Kidney capillary endothelial cell (primary cell): Measurements from ENCODE around the gene NAXE.
"Not testable (repeated sequence)": the region's sequence is repeated elsewhere in the genome, so short reads cannot be mapped to it uniquely, and the experiment has no call there.

Source experiments
- DNase-seq: peaks from one replicate; pipeline ENCODE4 v3.0.0-alpha.2; 2018; ENCODE audit warnings: low spot score

Gene NAXE

DNA sequence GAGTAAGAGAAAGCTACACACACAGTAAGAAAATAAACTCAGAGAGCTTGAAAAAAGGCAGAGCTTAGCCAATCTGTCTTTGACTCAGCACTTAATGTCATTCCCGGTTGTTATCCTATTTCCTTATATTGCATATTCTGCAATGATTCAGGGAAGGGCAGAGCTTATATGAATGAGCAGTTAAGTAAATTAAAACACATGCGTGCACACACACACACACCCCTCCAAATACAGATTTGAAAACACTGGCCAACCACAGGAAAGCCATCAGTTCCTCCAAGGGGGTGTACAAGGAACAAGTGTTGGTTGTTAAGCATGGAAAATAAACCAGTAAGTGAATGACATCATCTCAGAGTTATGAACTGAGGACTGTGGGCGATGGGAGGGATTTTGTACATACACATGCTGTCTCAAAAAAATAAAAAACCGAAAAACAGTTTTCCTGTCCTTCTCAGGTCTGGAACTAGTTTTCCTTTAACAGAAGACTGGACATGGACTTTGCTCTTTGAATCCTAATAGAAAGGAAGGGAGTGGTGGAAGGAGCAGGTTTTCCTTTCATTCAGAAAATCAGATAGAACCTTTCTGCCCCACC is 20.2 kb upstream of the NAXE start:
- DNase-seq = peak; percentile 36

- peak; percentile 69 for DNase-seq
Observed at GRCh38 chr1:156571919-156572662, 19.5 kb upstream of the NAXE start, which contains the start of gene IQGAP3. Gene IQGAP3, minus strand, starts transcription at chr1:156572565. Its CDS starts 36 bp downstream, at chr1:156572529.

GRCh38 chr1:156572663-156573018 is 18.9 kb upstream of the NAXE start:
- DNase-seq = no peak

DNA sequence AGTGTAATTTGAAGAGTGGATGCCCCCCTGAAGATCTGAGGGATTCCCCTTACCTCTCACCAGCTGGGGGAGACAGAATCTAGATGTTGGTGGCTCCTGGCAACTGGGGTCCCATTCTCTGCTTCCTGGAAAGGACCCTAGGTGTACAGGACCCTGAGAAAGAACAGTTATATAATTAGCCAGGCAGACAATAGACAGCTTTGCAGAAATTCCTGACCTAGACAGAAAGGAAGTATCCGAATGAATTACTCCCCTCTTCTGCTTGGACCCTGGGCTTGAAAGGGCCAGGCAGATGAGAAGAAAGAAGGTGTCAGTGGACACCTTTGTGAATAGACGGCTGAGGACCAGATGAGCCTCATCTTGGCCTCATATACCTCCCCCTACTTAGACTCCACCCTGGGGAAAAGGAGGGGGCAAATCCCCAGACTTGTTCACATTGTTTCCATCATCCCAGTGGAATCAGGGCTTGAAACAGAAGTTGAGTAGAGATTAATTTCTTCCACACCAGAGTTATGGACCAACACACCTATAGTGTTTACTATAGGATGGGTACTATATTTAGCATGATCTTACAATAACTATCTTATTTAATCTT is 17.4 kb upstream of the NAXE start:
- no peak for DNase-seq

GRCh38 chr1:156577550-156577949 is 14.0 kb upstream of the NAXE start:
- no peak for DNase-seq

DNA sequence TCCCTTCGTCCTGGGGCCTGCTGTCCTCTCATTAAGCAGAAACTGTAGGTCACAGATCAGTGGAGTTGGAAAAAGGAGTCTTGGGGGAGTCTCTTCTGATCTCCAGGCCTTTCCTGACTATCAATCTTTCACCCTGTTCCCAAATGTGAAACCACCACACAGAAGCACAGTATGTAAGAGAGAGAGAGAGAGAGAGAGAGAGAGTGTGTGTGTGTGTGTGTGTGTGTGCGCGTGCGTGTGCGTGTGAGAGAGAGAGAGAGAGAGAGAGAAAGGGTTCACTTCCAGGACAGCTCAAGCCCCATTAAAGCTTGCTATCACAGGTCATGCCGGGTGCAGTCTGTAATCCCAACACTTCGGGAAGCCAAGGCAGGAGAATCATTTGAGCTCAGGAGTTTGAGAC is 13.5 kb upstream of the NAXE start:
- DNase-seq = no peak

GRCh38 chr1:156579472-156579871 is 12.1 kb upstream of the NAXE start, which contains the start of gene TTC24:
Gene TTC24, plus strand, starts transcription at chr1:156579723. Its CDS starts 1,642 bp downstream, at chr1:156581365.
- no peak for DNase-seq

GRCh38 chr1:156581661-156582387 is 9.8 kb upstream of the NAXE start:
- no peak for DNase-seq

DNA sequence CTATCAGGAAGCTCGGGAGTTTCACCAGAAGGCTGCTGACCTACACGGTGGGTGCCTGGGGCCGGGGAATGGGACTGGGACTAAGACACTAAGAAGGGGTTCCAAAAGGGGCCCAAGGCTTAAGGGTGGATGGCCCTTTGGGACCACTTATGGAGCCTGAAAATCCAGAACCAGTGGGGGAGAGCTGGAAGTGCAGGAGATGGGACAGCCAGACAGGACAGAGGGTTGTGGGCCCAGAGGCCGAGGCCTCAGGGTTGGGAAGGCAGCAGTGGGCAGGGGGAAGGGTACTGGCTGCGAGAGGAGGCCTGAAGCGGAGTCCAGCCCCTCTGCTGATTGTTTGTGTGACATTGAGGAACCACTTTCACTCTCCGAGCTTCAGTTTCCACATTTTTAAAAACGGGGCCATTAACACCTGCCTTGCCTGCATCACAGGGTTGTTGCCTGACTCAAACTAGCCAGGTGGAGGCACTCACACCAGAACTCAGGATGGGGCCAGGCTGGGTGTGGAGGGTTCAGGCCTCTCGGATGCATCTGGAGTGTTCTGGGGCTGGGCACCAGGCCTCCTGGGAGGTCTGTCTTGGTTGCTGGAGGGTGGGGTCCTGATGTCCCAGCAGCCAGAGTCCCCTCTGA is 9.1 kb upstream of the NAXE start:
- DNase-seq = no peak

DNA sequence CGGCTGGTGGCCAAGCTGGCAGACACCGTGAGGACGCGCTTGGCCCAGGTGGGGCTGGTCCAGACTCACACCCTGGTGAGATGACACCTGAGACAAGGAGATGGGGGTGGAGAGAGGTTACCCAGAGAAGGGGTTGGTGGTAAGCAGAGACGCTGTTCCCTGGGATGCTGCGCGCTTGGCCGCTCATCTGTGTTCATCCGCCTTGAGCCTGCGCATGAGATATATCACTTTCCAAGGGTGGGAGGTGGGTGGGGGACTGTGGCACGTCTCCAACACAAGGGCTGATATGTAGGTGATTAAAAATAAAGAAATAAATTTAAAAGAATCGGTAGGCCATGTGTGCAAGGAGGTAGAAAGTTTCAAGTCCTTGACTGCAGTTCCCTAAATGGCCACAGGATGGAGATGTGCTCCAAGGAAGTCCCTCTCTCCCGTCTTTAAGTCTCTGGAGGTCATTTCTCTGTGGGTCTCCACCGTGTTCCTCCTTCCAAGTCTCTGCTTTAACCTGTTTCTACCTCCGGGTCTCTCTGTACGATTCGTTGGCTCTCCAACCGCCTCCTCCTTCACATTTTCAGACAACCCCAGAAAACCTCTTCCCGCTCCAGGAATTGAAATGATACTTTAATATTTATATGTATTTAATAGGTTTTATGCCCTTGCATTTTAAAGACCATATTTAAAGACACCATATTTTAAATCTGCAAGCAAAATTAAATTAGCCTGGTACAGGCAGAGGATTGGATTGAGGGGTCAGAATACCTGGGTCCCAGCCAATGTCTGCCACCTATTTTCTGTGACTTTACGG is 7.6 kb upstream of the NAXE start:
- DNase-seq = peak; percentile 71

DNA sequence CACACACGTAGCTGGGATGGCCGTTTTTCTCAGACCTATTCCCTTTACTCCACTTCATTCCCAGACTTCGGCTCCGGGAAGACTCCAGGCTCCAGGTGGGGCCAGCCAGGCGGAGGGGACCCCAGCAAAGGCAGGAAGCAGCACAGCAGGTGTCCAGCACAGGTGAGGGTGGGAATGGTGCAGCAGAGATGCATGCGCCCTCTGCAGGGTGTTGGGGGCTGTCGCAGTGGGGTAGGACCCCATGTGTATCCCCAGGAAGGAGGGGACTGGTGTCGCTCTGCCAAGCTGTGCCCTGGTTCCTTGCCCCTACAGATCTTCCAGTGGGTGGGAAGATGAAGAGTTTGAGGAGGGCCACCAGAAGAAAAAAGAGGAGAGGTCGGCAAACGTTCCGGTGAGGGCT is 6.8 kb upstream of the NAXE start:
- DNase-seq = no peak

- DNase-seq = no peak
Observed at GRCh38 chr1:156586323-156586722, 5.3 kb upstream of the NAXE start.

- DNase-seq = no peak
Observed at GRCh38 chr1:156586892-156587477, 4.6 kb upstream of the NAXE start.

DNA sequence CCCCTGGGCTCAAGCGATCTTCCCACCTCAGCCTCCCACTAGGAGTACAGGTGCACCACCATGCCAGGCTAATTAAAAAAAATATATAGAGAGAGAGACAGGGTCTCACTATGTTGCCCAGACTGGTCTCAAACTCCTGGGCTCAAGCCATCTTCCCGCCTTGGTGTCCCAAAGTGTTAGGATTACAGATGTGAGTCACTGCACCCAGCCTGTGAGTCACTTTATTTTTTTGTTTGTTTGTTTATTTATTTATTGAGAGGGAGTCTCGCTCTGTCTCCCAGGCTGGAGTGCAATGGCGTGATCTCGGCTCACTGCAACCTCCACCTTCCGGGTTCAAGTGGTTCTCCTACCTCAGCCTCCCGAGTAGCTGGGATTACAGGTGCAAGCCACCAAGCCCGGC is 3.6 kb upstream of the NAXE start:
- DNase-seq = not testable (repeated sequence)

DNA sequence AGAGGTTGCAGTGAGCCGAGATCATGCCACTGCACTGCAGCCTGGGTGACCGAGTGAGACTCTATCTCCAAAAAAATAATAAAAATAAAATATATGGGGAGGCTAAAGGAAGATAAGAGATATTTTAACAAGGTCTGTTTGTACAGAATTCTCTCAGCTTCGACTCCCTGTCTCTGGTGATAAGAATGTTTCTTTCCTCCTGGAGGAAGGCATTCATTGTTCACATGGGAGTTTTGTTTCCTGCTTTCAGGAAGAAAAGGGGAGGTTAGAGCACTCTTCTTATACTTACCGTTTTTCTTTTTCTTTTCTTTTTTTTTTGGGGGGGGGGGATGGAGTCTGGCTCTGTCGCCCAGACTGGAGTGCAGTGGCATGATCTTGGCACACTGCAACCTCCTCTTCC is 2.0 kb upstream of the NAXE start:
- DNase-seq = no peak

- no peak for DNase-seq
Observed at GRCh38 chr1:156590326-156591180, 1.0 kb upstream of the NAXE start.

- no peak for DNase-seq
Observed at GRCh38 chr1:156591181-156591431, 470 bp upstream of the NAXE start.

GRCh38 chr1:156592158-156592909 is 758 bp downstream of the NAXE start:
- DNase-seq = no peak

DNA sequence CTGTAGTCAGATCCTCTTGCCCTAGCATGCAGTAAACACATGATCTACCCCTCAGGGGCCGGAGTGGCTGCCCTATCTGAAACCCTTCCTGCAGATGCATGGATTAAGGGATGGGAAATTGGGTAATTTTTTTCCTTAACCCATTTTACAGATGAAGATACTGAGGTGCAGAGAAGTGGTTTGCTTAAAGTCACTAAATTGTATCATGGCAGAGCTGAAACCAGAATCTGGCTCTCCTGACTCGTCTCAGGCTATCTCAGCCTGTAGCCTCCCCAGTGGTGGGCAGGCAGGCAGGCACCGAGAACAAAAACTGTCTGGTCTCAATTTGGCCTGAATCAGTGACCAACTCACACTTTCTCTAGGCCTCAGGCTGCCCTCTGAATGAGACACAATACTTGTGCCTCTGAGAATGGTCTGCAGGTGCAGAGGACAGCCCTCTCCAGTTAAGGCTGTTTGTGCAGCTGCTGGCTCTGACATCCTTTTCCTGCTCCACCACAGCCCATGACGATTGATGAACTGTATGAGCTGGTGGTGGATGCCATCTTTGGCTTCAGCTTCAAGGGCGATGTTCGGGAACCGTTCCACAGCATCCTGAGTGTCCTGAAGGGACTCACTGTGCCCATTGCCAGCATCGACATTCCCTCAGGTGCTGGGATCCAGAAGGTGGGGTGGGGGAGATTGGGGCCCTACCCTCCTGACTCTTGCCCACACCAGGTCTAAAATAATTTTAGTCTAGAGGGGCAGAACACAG is 1.5 kb downstream of the NAXE start:
- DNase-seq = no peak
